GM10248 (cell line): ENCODE data around the gene GRK2.

Experiments
- CTCF ChIA-PET: fragments of 300-600 bp; sonication (Branson Sonifier 250); formaldehyde crosslinking; extraction: SDS; loops from one replicate; lab custom pipeline; 2021; ENCODE audit warnings: antibody characterized with exemption; lab: Yijun Ruan, JAX
- POLR2A ChIA-PET: fragments of 350-650 bp; sonication (Branson Sonifier 250); formaldehyde crosslinking; extraction: SDS; loops from one replicate; lab custom pipeline; 2020; ENCODE audit warnings: antibody characterized with exemption; lab: Yijun Ruan, JAX
- DNase-seq: peaks from one replicate; pipeline ENCODE4 v3.0.0; 2012; ENCODE audit errors: extremely low spot score
- TF ChIP-seq, protein P1 (sequence below): IDR thresholded peaks from 2 replicates; pipeline ENCODE4 v1.5.1; 2012; ENCODE audit warnings: mild to moderate bottlenecking, low read depth; ENCODE audit errors: extremely low read depth, missing control alignments, control extremely low read depth

Gene GRK2

DNA sequence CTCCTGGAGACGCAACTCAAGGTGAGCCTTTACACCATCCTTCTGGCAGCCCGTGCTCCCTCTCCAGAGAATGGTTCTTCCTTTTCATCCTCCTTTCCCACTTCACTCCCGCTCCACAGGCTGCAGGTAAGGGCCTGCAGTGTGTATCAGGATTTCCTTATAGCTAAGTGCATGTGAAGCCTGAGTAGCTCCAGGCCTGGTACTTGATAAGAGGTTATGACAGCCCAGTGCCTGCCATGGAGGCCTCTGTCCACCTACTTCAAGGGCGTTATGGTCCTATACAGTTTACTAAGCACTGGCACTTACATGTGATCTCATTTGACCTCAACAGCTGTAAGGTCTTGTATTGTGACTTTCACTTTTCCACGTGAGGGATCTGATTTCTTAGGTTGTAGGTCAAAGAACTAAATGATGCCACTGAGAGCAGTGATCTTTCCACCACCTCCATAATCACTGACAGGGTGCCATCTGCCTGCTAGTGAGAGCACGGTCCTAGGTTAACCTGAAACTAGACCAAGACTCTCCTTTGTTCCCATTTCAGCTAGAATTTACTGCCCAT, 55.1 kb downstream of the GRK2 start:
- TF ChIP-seq, protein P1, sequence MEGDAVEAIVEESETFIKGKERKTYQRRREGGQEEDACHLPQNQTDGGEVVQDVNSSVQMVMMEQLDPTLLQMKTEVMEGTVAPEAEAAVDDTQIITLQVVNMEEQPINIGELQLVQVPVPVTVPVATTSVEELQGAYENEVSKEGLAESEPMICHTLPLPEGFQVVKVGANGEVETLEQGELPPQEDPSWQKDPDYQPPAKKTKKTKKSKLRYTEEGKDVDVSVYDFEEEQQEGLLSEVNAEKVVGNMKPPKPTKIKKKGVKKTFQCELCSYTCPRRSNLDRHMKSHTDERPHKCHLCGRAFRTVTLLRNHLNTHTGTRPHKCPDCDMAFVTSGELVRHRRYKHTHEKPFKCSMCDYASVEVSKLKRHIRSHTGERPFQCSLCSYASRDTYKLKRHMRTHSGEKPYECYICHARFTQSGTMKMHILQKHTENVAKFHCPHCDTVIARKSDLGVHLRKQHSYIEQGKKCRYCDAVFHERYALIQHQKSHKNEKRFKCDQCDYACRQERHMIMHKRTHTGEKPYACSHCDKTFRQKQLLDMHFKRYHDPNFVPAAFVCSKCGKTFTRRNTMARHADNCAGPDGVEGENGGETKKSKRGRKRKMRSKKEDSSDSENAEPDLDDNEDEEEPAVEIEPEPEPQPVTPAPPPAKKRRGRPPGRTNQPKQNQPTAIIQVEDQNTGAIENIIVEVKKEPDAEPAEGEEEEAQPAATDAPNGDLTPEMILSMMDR, result no peak
- ChIA-PET POLR2A (interaction anchor here (0.6 kb wide), 1 partner anchor 194 kb away, joined by 4 read pairs; no protein-coding TSS in a partner anchor), CTCF (interaction anchor here (1.0 to 9.1 kb wide), 9 partner anchors 12 to 240 kb away, joined by 3 to 127 read pairs (median 6); partner anchors contain the start of genes CLCF1, GRK2 and POLD4)
- no peak for DNase-seq

GRCh38 chr11:67322049-67322448, 55.8 kb downstream of the GRK2 start:
- CTCF ChIA-PET, result interaction anchor here (1.0 to 9.1 kb wide), 12 partner anchors 11 to 292 kb away, joined by 3 to 127 read pairs (median 6); partner anchors contain the start of genes CLCF1, GRK2 and POLD4
- TF ChIP-seq, protein P1, result no peak
- POLR2A ChIA-PET, result no interaction called here
- no peak for DNase-seq

DNA sequence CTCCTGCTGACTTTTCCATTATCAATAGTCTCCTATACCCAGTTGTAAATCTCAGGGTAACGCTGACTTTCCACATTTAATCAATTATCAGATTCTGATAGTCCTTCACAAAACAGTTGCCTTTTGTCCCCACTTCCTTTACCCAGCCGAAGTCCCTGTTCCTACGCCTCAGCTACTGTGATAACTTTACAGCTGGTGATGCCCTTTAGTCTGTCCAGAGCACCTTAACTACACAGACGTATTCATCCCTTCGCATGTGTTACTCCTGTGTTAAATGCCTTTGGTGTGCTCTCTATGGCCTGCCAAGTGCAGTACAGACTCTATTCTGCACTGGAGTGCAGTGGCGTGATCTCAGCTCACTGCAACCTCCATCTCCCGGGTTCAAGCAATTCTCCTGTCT, 57.3 kb downstream of the GRK2 start:
- DNase-seq, result no peak
- CTCF ChIA-PET, result interaction anchor here (1.0 to 8.4 kb wide), 11 partner anchors 9 to 291 kb away, joined by 3 to 127 read pairs (median 5); partner anchors contain the start of gene POLD4

GRCh38 chr11:67332081-67332691, 65.9 kb downstream of the GRK2 start:
- ChIA-PET CTCF (interaction anchor here (1.4 to 16.8 kb wide), 7 partner anchors 9 to 51 kb away, joined by 3 to 242 read pairs (median 7); partner anchors contain the start of gene POLD4), POLR2A (interaction anchor here (0.6 to 1.0 kb wide), 2 partner anchors 21 to 36 kb away, joined by 4 to 5 read pairs; partner anchors contain the start of gene POLD4)
- DNase-seq, result no peak
- TF ChIP-seq, protein P1, result no peak

More for the DNA sequence above, 57.3 kb downstream of the GRK2 start:
- TF ChIP-seq, protein P1, result no peak
- POLR2A ChIA-PET, result interaction anchor here (0.9 kb wide), 1 partner anchor 24 kb away, joined by 3 read pairs; no protein-coding TSS in a partner anchor
